GM12864 (cell line): ENCODE results near the gene LMO1.

Experiments
- DNase-seq: peaks from one replicate; pipeline ENCODE4 v3.0.0-alpha.2; 2011; ENCODE audit warnings: low read depth
- H3K4me3 ChIP-seq: 2 replicates; pipeline ENCODE4 v1.5.1; 2011; ENCODE audit warnings: mild to moderate bottlenecking, low read depth, low read length, control low read depth
- TF ChIP-seq, protein P1 (sequence below): IDR thresholded peaks from 2 replicates; pipeline ENCODE4 v1.5.1; 2011; ENCODE audit warnings: low read depth, mild to moderate bottlenecking, moderate library complexity, low read length, control low read depth, inconsistent platforms; ENCODE audit errors: missing control alignments

LMO1 gene

DNA sequence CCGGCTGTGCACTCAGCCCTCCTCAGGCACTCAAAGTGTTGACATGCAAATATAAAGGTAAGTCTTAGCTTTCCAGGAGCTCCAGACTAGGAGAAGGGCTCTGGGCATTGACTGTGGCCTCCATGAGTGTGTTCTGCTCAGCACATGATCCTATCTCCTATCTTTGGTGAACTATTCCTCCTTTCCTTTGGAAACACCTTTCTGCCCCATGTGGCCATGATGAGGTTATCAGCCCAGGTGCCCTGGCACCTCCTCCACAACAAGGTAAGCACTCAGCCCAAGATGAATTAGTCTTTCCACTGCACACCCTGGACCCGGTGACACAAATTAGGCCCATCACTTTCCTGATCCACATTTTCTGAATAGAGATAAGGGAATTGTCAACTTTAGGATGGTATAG lies 37.9 kb upstream of the LMO1 start:
- TF ChIP-seq, protein P1, sequence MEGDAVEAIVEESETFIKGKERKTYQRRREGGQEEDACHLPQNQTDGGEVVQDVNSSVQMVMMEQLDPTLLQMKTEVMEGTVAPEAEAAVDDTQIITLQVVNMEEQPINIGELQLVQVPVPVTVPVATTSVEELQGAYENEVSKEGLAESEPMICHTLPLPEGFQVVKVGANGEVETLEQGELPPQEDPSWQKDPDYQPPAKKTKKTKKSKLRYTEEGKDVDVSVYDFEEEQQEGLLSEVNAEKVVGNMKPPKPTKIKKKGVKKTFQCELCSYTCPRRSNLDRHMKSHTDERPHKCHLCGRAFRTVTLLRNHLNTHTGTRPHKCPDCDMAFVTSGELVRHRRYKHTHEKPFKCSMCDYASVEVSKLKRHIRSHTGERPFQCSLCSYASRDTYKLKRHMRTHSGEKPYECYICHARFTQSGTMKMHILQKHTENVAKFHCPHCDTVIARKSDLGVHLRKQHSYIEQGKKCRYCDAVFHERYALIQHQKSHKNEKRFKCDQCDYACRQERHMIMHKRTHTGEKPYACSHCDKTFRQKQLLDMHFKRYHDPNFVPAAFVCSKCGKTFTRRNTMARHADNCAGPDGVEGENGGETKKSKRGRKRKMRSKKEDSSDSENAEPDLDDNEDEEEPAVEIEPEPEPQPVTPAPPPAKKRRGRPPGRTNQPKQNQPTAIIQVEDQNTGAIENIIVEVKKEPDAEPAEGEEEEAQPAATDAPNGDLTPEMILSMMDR, result no peak
- no peak for DNase-seq
- no peak overlapping the region for H3K4me3 ChIP-seq

DNA sequence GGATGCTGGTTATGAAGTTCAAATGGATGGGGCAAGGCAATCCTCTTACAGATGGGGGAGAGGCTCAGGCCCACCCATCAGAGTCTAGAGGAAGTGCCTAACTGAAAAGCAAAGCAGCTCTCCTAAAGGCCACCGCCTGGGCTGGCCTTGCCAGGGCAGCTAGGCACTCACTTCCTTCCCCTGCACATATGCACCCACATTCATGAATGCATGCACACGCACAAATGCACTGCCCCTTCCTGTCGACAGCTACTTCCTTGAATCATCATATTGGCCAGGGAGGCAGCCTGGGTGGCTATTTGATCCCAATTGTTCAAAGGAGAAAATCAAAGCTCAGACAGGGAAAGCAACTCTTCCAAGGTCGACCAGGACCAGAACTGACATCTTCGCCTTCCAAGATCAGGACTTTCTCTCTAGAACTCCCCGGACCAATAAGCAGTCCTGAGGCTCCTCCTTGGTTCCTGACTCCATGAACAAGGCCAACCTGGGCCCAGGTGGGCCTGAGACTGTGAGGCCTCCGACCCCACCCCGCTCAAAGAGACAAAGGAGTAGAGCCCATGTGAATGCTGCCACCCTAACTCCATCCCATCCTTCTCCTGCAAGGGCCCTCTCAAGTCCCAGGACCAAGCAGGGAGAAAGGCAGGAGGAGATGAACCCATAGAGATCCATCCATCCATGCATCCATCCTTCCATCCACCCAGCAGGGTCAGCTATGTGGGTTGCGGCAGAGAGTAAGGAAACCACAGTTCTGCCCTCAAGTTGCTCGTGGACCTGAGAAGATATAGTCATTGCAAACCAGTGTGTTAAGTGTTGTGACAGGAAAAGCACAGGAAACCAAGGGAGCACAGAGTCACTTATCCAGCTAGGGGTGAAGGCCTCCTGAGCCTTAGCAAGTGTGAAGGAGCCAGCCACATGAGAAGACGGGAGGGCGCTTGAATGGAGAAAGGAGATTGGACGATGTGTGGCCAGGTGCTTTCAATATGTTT lies 35.4 kb upstream of the LMO1 start:
- TF ChIP-seq, protein P1, result no peak
- no peak overlapping the region for H3K4me3 ChIP-seq
- no peak for DNase-seq

DNA sequence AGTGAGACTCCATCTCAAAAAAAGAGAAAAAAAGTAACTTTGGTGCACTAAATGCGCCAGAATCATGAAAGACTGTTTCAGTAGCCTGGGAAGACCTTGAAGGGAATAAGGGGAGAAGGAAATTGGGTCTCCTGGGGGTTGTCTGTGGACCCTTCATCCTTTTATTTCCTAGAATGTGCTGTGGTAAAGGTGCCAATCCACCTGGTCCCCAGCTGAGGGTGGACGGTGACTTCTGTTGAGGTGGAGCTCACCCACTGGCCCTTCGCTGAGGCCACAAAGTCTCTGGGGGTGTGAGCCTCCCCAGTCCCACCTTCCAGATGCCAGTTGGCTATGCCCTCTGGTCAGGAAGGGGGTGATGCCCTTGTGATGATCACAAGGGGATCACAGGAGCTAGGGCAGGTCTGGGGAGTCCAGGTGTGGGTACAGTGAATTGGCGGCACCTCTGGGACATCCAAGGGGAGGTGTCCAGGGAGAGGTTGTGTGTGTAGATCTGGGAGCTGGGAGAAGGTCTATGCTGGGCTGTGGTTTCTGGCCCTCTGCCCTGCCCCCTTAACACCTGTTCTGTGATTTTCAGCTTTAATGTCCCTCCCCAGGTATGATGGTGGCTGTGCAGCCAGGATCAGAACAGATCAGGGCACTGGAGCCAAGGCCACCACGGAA lies 34.2 kb upstream of the LMO1 start:
- TF ChIP-seq, protein P1, result no peak
- DNase-seq, result no peak
- no peak overlapping the region for H3K4me3 ChIP-seq

DNA sequence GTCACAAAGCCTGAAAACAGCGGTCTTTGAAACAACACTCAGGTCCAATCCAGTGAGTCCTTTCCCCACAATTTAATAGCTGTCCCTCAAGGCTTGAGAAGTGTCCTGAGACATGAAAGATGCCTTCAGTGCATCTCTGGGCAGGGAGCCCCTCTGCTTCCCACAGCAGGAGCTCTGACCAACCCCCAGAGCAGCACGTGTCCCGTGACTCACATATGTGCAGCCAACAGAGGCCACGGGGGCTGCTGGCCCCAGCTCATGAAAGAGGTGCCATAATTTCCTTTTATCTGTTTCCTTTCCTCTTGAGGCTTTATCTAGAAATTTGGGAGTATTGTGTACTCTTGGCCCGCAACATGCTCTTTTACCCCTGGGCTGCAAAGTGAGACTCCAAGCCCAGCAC lies 33.2 kb upstream of the LMO1 start:
- TF ChIP-seq, protein P1, result no peak
- no peak overlapping the region for H3K4me3 ChIP-seq
- DNase-seq, result no peak

DNA sequence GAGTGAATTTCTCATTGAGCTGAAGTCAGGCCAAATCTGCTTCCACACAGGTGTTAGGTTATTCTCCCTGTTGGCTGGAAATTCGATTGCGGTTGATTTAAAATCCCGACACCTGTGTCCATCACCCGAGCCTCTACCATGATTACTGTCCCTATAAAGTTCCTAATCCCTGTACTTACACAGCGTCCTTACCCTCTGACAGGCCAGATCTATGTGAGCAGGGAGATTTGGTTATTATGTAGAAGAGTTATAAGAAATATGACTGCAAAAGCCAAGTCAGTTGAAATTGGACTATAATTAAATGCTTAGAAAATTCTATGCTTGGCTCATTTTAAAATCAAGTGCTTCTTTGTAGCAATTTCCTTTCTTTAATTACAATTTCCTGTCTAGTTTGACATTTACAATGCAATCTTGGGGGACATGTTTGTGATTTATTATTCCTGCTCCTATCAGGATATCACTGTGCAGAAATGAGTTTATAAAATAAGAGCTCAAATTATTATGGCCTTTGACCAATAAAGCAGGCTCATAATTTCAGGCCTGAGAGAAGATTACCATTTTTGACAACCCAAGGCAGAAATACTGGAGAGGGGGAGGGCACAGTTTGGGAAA lies 32.5 kb upstream of the LMO1 start:
- TF ChIP-seq, protein P1, result no peak
- no peak for DNase-seq
- no peak overlapping the region for H3K4me3 ChIP-seq

DNA sequence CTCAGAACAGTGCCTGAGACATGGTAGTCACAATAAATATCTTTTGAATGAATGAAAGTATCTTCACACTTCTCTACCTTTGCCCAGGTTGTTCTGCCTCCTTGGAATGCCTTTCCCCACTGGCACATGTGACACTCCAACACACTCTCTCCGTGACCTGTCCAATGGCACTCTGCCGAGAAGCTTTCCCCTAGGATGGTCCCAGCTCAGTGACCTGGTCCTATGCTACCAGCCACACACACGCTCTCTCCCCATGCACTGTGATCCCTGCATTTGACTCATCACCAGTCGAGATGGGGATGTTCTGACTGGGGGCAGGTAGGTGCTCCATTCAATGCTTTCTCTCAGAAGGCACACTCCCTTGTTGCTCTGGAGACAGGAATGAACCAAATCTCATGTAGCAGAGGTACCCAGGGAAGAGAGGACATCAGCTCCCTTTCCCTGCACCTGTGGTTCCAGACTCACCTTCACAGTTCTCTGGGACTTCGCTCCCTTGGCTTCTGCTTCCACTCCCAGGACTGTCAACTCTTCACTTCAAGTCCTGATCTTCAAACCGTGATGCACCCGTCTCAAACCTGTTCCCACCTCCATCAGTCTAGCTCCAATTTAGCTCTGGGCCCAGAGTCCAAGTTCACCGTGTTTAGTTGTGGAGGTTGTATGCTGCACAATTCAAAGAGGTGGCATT lies 30.7 kb upstream of the LMO1 start:
- DNase-seq, result no peak
- no peak overlapping the region for H3K4me3 ChIP-seq
- TF ChIP-seq, protein P1, result no peak
